Heart right ventricle (tissue), 16 donors: ENCODE measurements around the gene MEX3C. TPM values are rescaled to one million over a fixed set of nuclear protein-coding genes. Genes with fewer than 3 reads are reported as not detected.

Experiments
- ATAC-seq, 8 donors: fragments of 200-7000 bp; cut with Tn5 transposase; one replicate each; pipeline ENCODE4 v1.9.1; 2020; ENCODE audit warnings: mild to moderate bottlenecking in 8 of 8, moderate library complexity in 8 of 8, moderate number of reproducible peaks in 1 of 8
- DNase-seq, 2 donors: peaks; one replicate each; pipeline ENCODE4 v3.0.0-alpha.2; 2020
- H3K27ac ChIP-seq, 10 donors: fragments of 200-600 bp; sonication (generic) in 2 of 10; one replicate each; pipeline versions ENCODE4 v1.5.0 to v1.8.0; 2020 to 2022; ENCODE audit warnings: mild to moderate bottlenecking in 3 of 10
- H3K27me3 ChIP-seq, 7 donors: fragments of 200-600 bp; one replicate each; pipeline ENCODE4 v1.8.0; 2021 to 2022; ENCODE audit warnings: mild to moderate bottlenecking in 2 of 7
- H3K36me3 ChIP-seq, 9 donors: fragments of 200-600 bp; sonication (generic) in 1 of 9; one replicate each; pipeline versions ENCODE4 v1.5.0 to v1.8.0; 2020 to 2022; ENCODE audit warnings: mild to moderate bottlenecking in 2 of 9
- H3K4me1 ChIP-seq, 9 donors: fragments of 200-600 bp; sonication (generic) in 1 of 9; one replicate each; pipeline versions ENCODE4 v1.5.0 to v1.8.0; 2020 to 2022; ENCODE audit warnings: mild to moderate bottlenecking in 4 of 9
- H3K4me3 ChIP-seq, 10 donors: fragments of 200-600 bp; sonication (generic) in 2 of 10; one replicate each; pipeline versions ENCODE4 v1.5.0 to v1.8.0; 2020 to 2022; ENCODE audit warnings: mild to moderate bottlenecking in 7 of 10, moderate library complexity in 2 of 10
- H3K9me3 ChIP-seq, 11 donors: fragments of 200-600 bp in 10 of 11; sonication (generic) in 2 of 11; one replicate each; pipeline versions ENCODE4 v1.5.0 to v1.8.0; 2013 to 2022; ENCODE audit warnings: mild to moderate bottlenecking in 2 of 11, control low read depth in 1 of 11, moderate library complexity in 1 of 11
- CTCF ChIP-seq, 9 donors: fragments of 200-600 bp; sonication (generic) in 2 of 9; IDR thresholded peaks; one replicate each; pipeline versions ENCODE4 v1.5.0 to v1.8.0; 2021 to 2022; ENCODE audit warnings: antibody characterized with exemption in 9 of 9, mild to moderate bottlenecking in 5 of 9, moderate library complexity in 1 of 9
- WGBS, 2 donors: extraction: QIAGEN DNeasy Blood & Tissue Kit; methylation state at CpG; one replicate each; pipeline ENCODE4 v1.1.7; 2013; ENCODE audit warnings: inconsistent platforms in 1 of 2; 5-methylcytosine and 5-hydroxymethylcytosine counted together
- intact Hi-C, 10 donors: fragments of 100-400 bp; cut with DNase I; formaldehyde crosslinking; loops; one replicate each; pipeline versions ENCODE4 v1.11.1 to v1.14.2; 2022
- polyA plus RNA-seq, 2 donors: library from polyadenylated mRNA; stranded (reverse); fragments of 200-250 nt; gene quantifications; one replicate each; pipeline ENCODE4 v1.2.3, GENCODE V29; 2013
- total RNA-seq, 10 donors: library from RNA; stranded (reverse); fragmentation: NEBNext Ultra II Directional in 3 of 10; extraction: Animal tissue kit (Norgen Biotek cat#: 25700) in 3 of 10; gene quantifications; one replicate each; pipeline versions ENCODE4 v1.2.1 to v1.2.4, GENCODE V29; 2021 to 2023
- donor health status: Arrhythmogenic right ventricular cardiomyopathy.
- donor health status: ischemic (EF 13 %, LVEDD 7.1; RV severe dilation, severe dysfunction).
- donor health status: healthy with polysubstance abuse.
- donor health status: DM: no; HTN: yes; CAD: no.
- donor health status: DM: no; HTN: no; CAD: no.
- donor health status: ischemic (EF 25% LVEDD 6.9; RV normal size, moderate dysfunction).
- donor health status: ischemic (EF 25% LVEDD 5.7; RV mildly dilated, moderate dysfunction).
- donor health status: healthy.
- donor health status: DM: yes; HTN: yes; CAD: no.
- donor health status: Ischemic cardiomyopathy.
- donor health status: ischemic (EF 35%, LVEDD 5.7; RV mildly dilated, moderate dysfunction).
- donor health status: nonischemic (EF 11% LVEDD 7.7; RV severe dilation, severe dysfunction).
- donor health status: DM: yes; HTN: yes; CAD: no.
- donor health status: PGD.
- donor health status: ischemic (EF 29% LVEDD 5.4; RV normal size, mild dysfunction).
- donor health status: nonischemic (EF 23%, LVEDD 6.1; RV moderate dilation, normal function).

The MEX3C gene
- total and polyA plus RNA-seq, 12 donors = 6.8 to 24.2 (median 19.4) TPM

GRCh38 chr18:51195086-51195450 is 2.4 kb downstream of the MEX3C start:
- WGBS, 2 donors = 16% methylated on average over 3 of the region's 3 CpGs
- H3K27ac ChIP-seq = peak overlapping the region in 8 of 10 donors; percentile 11 to 99 (median 96)
- H3K4me1 ChIP-seq = peaks cover 5 to 61% (median 55%) of the 10 kb centered on the region in 9 donors

GRCh38 chr18:51194604-51195003 is 2.9 kb downstream of the MEX3C start:
- no peak for DNase-seq
- WGBS, 2 donors = 26% methylated on average over 3 of the region's 3 CpGs
- intact Hi-C loops = loop anchor here in 5 of 10 donors (5.0 to 10.0 kb wide), 5 partner anchors 60 to 230 kb away; partner anchors contain the start of genes SMAD4 (in 2 of the 5) and ELAC1 (in 1 of the 5)
- H3K27ac ChIP-seq = peak overlapping the region in 8 of 10 donors; percentile 11 to 99 (median 96)
- ATAC-seq = no peak
- no peaks in the 10 kb centered on the region for H3K36me3 ChIP-seq
- no peak for TF ChIP-seq CTCF (IDR thresholded peaks at IDR 0.05)
- H3K4me3 ChIP-seq = peak overlapping the region in 9 of 10 donors; percentile 73 to 96 (median 90)
- H3K9me3 ChIP-seq = peaks cover 0 to 10% (median 0%) of the 10 kb centered on the region in 11 donors
- no peaks in the 10 kb centered on the region for H3K27me3 ChIP-seq
- peaks cover 5 to 66% (median 60%) of the 10 kb centered on the region in 9 donors for H3K4me1 ChIP-seq

More at GRCh38 chr18:51195086-51195450, 2.4 kb downstream of the MEX3C start:
- peak overlapping the region; percentile 73 to 96 (median 90) for H3K4me3 ChIP-seq
- H3K9me3 ChIP-seq = peaks cover 0 to 10% (median 0%) of the 10 kb centered on the region in 11 donors
- TF ChIP-seq CTCF (IDR thresholded peaks at IDR 0.05) = no peak
- ATAC-seq (no peak), DNase-seq (no peak)
- intact Hi-C loops = loop anchor here in 5 of 10 donors (5.0 to 10.0 kb wide), 5 partner anchors 60 to 230 kb away; partner anchors contain the start of genes SMAD4 (in 2 of the 5) and ELAC1 (in 1 of the 5)
- H3K36me3 ChIP-seq = no peaks in the 10 kb centered on the region
- H3K27me3 ChIP-seq = no peaks in the 10 kb centered on the region

- H3K36me3 ChIP-seq = no peaks in the 10 kb centered on the region
- 11 to 18% methylated on average over 5 of the region's 5 CpGs for WGBS, 2 donors
- peaks cover 5 to 74% (median 61%) of the 10 kb centered on the region in 9 donors for H3K4me1 ChIP-seq
- TF ChIP-seq CTCF (IDR thresholded peaks at IDR 0.05) = no peak
- H3K4me3 ChIP-seq = peak overlapping the region in 5 of 10 donors; percentile 12 to 96 (median 83)
- peak overlapping the region in 7 of 10 donors; percentile 45 to 99 (median 96) for H3K27ac ChIP-seq
- no peaks in the 10 kb centered on the region for H3K27me3 ChIP-seq
- intact Hi-C loops = loop anchor here in 4 of 10 donors (10.0 kb wide), 4 partner anchors 59 to 229 kb away; partner anchors contain the start of genes SMAD4 (in 2 of the 4) and ELAC1 (in 1 of the 4)
- ATAC-seq (no peak), DNase-seq (no peak)
- H3K9me3 ChIP-seq = peaks cover 0 to 5% (median 0%) of the 10 kb centered on the region in 11 donors
Observed at GRCh38 chr18:51193621-51194287, 3.7 kb downstream of the MEX3C start.

GRCh38 chr18:51192696-51193095 is 4.8 kb downstream of the MEX3C start:
- no peak for ATAC-seq
- Histone ChIP-seq H3K27me3 (no peaks in the 10 kb centered on the region), H3K9me3 (no peaks in the 10 kb centered on the region), H3K4me3 (peak overlapping the region in 1 of 10 donors; percentile 73), H3K4me1 (peaks cover 5 to 79% (median 65%) of the 10 kb centered on the region in 9 donors), H3K27ac (peak overlapping the region in 4 of 10 donors; percentile 18 to 98 (median 95)), H3K36me3 (no peaks in the 10 kb centered on the region)
- WGBS, 2 donors = 35 to 43% methylated on average over 3 of the region's 3 CpGs
- intact Hi-C loops = loop anchor here in 4 of 10 donors (10.0 kb wide), 4 partner anchors 58 to 228 kb away; partner anchors contain the start of genes SMAD4 (in 2 of the 4) and ELAC1 (in 1 of the 4)
- TF ChIP-seq CTCF (IDR thresholded peaks at IDR 0.05) = no peak
- no peak for DNase-seq
